ENCODE measurements around the gene STK38L.

- no peak for TF ChIP-seq CTCF (IDR thresholded peaks at IDR 0.05; ENCODE audit: insufficient read depth, low read depth, low read length)
- no peak for TF ChIP-seq EZH2 (IDR thresholded peaks at IDR 0.05; ENCODE audit: insufficient read depth, low read length)
Measured at GRCh38 chr12:27220988-27221345, 23.1 kb upstream of the STK38L start.

Data from astrocyte (in vitro differentiated cells and primary cell).